Measurements from ENCODE around the gene OR4K17. TPM values are rescaled to one million over a fixed set of nuclear protein-coding genes. Genes with fewer than 3 reads are reported as not detected.
"Not testable (repeated sequence)": the region's sequence is repeated elsewhere in the genome, so short reads cannot be mapped to it uniquely, and the experiment has no call there.

Gene OR4K17, protein sequence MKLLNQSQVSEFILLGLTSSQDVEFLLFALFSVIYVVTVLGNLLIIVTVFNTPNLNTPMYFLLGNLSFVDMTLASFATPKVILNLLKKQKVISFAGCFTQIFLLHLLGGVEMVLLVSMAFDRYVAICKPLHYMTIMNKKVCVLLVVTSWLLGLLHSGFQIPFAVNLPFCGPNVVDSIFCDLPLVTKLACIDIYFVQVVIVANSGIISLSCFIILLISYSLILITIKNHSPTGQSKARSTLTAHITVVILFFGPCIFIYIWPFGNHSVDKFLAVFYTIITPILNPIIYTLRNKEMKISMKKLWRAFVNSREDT
- total RNA-seq (2012; rRNA removed): not detected in 2 replicates

DNA sequence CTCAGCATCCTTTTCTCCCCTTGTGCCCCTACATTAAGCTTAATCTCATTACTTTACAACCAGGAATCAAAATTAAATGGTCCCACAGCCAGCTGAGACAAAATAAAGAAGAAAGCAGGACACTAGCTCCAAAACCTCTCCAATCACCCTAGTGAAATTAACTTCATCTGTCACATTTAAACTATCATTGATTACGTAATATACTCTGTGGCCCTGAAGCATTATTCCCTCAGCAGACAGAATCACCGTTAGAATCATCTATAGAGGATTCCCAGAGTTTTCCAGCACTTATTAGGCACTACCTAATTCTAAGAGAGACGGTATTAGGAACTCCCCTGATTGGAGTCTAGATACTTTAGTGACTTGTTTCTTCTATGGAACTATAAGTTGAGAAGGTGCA is at the start of gene OR4K17:
Gene OR4K17, plus strand, starts transcription at position 302 of the 400 bp plus-strand sequence. CDS start 6,761 bp downstream, outside the sequence.
- Histone ChIP-seq H3K4me3 (ENCODE audit: low read length) (no peak within 1 kb of the TSS), H3K9me3 (replicated peaks; ENCODE audit: low read length) (no peaks in the 10 kb centered on the region), H3K27me3 (ENCODE audit: control insufficient read depth, insufficient read depth, low read length) (no peaks in the 10 kb centered on the region), H3K9ac (ENCODE audit: low read depth, low read length) (no peak within 1 kb of the TSS), H3K4me1 (ENCODE audit: control insufficient read depth, insufficient read depth, low read length) (no peaks in the 10 kb centered on the region), H3K36me3 (ENCODE audit: insufficient read depth, low read length) (no peaks in the 10 kb centered on the region), H3K4me2 (ENCODE audit: low read length) (no peak within 1 kb of the TSS)

DNA sequence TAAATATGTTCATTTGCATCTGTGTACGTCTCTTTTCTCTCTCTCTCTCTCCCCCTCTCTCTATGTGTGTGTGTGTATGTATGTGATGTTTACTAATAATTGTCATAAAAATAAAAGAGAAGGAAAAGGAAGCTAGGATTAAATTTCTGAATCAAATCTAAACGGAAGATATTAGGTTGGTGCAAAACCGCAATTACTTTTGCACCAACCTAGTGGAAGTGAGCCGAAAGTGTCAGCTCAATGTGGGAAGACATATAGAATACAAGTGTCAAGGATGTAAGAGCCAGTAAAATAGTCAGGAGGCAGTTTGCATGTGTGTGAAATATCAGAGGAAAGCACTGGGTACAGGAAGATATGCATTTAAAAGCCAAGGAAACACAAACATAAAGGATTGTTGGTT is 18.5 kb upstream of the OR4K17 start:
- no peak overlapping the region for H3K4me2 ChIP-seq (ENCODE audit: low read length)
- no peaks in the 10 kb centered on the region for H3K36me3 ChIP-seq (ENCODE audit: insufficient read depth, low read length)
- H3K9me3 ChIP-seq (replicated peaks; ENCODE audit: low read length): no peaks in the 10 kb centered on the region
- H3K4me3 ChIP-seq (ENCODE audit: low read length): no peak overlapping the region
- H3K27me3 ChIP-seq (ENCODE audit: control insufficient read depth, insufficient read depth, low read length): no peaks in the 10 kb centered on the region
- H3K4me1 ChIP-seq (ENCODE audit: control insufficient read depth, insufficient read depth, low read length): no peaks in the 10 kb centered on the region
- no peak overlapping the region for H3K9ac ChIP-seq (ENCODE audit: low read depth, low read length)

DNA sequence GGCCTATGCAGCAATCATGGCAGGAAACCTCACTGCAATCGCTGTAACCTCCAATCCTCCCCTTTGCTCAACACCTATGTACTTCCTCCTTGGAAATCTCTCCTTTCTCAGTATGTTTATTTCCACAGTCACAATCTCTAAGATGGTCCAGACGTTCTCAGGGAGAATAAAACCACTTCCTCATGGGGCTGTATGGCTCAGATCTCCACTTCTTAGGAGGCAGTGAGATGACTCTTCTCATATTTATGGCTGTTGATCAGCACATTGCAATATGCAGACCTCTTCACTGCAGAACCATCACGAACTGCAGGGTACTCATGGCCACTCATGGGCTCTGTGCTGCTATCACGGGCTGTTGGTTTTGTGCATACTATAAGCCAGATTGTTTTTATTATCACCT is 17.1 kb upstream of the OR4K17 start:
- H3K9me3 ChIP-seq (replicated peaks; ENCODE audit: low read length): no peaks in the 10 kb centered on the region
- H3K4me2 ChIP-seq (ENCODE audit: low read length): no peak overlapping the region
- no peak overlapping the region for H3K9ac ChIP-seq (ENCODE audit: low read depth, low read length)
- no peak overlapping the region for H3K4me3 ChIP-seq (ENCODE audit: low read length)
- no peaks in the 10 kb centered on the region for H3K27me3 ChIP-seq (ENCODE audit: control insufficient read depth, insufficient read depth, low read length)
- H3K36me3 ChIP-seq (ENCODE audit: insufficient read depth, low read length): no peaks in the 10 kb centered on the region
- no peaks in the 10 kb centered on the region for H3K4me1 ChIP-seq (ENCODE audit: control insufficient read depth, insufficient read depth, low read length)

DNA sequence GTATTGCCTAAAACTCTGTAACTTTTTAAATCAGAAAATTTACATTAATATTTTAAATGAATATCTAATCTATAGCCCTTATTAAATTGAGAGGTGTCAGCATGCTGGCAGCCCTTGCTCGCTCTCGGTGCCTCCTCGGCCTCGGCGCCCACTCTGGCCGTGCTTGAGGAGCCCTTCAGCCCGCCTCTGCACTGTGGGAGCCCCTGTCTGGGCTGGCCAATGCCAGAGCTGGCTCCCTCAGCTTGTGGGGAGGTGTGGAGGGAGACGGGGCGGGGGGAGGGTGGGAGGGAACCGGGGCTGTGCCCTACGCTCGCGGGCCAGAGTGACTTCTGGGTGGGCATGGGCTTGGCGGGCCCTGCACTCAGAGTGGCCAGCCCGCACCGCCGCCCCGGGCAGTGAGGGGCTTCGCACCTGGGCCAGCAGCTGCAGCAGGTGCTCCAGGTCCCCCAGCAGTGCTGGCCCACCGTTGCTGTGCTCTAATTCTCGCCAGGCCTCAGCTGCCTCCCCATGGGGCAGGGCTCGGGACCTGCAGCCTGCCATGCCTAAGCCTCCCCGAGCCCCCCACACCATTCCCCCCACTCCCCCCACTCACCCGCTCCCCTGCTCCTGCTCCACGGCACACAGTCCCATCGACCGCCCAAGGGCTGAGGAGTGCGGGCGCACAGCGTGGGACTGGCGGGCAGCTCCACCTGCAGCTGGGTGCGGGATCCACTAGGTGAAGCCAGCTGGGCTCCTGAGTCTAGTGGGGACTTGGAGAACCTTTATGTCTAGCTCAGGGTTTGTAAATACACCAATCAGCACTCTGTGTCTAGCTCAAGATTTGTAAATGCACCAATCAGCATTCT is 11.4 kb upstream of the OR4K17 start:
- not testable (repeated sequence) for H3K27me3 ChIP-seq (ENCODE audit: control insufficient read depth, insufficient read depth, low read length); H3K4me3 ChIP-seq (ENCODE audit: low read length)

DNA sequence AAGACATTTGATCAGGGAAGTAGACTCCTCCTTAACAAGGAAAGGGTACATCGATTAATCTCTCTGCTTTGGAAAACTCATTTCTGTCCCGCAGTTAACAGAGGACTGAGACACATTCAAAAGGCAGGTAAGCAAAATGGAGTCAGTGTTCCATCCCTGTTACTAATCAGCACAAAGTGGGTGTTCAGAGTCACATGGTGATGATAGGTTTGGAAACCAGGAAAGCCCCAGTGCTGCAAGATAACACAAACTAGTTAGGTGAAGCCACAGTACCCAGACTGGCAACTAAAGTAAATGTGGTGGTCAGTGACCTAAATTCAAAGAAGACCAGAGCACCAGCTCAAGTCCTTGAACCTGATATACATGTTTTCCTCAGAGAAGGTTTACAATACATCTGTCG is 1.8 kb downstream of the OR4K17 start:
- no peaks in the 10 kb centered on the region for H3K4me1 ChIP-seq (ENCODE audit: control insufficient read depth, insufficient read depth, low read length)
- H3K9ac ChIP-seq (ENCODE audit: low read depth, low read length): no peak overlapping the region
- H3K27me3 ChIP-seq (ENCODE audit: control insufficient read depth, insufficient read depth, low read length): no peaks in the 10 kb centered on the region
- no peaks in the 10 kb centered on the region for H3K9me3 ChIP-seq (replicated peaks; ENCODE audit: low read length)
- H3K36me3 ChIP-seq (ENCODE audit: insufficient read depth, low read length): no peaks in the 10 kb centered on the region
- no peak overlapping the region for H3K4me3 ChIP-seq (ENCODE audit: low read length)
- H3K4me2 ChIP-seq (ENCODE audit: low read length): no peak overlapping the region

More for the DNA sequence above, 11.4 kb upstream of the OR4K17 start:
- not testable (repeated sequence) for H3K9ac ChIP-seq (ENCODE audit: low read depth, low read length); H3K4me2 ChIP-seq (ENCODE audit: low read length); H3K36me3 ChIP-seq (ENCODE audit: insufficient read depth, low read length); H3K4me1 ChIP-seq (ENCODE audit: control insufficient read depth, insufficient read depth, low read length); H3K9me3 ChIP-seq (replicated peaks; ENCODE audit: low read length)

DNA sequence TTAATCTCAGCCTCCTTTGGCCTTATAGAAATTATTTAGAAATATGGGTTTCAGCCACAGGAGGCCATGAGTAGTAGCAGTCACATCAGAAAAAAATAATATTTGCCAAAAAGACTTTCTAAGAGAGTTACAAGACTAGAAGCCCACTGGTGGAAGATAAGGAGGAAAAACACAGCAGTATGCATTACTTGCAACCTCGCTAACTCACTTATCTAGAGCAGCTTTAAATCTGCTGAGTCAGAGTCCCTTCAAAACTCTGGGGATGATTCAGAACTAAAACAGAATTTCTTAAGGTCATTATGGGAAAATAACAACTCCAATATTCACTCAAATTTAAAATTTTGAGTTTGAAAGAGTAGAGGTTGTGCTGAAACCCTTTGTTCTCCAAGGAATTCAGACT is 6.2 kb downstream of the OR4K17 start:
- Histone ChIP-seq H3K4me2 (ENCODE audit: low read length) (no peak overlapping the region), H3K9ac (ENCODE audit: low read depth, low read length) (no peak overlapping the region), H3K36me3 (ENCODE audit: insufficient read depth, low read length) (no peaks in the 10 kb centered on the region), H3K4me1 (ENCODE audit: control insufficient read depth, insufficient read depth, low read length) (no peaks in the 10 kb centered on the region), H3K27me3 (ENCODE audit: control insufficient read depth, insufficient read depth, low read length) (no peaks in the 10 kb centered on the region), H3K4me3 (ENCODE audit: low read length) (no peak overlapping the region), H3K9me3 (replicated peaks; ENCODE audit: low read length) (no peaks in the 10 kb centered on the region)

DNA sequence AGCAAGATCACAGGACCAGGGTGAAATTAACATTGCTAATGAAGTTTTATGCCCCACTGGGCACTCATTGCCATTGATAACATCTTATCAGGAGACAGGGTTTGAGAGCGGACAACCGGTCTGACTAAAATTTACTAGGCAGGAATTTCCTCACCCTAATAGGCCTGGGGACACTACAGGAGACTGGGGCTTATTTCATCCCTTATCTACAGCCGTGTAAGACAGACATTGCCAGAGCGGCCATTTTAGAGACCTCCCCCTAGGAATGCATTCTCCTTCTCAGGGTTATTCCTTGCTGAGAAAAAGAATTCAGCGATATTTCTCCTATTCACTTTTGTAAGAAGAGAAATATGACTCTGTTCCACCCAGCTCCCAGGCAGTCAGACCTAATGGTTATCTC is 8.3 kb downstream of the OR4K17 start:
- Histone ChIP-seq H3K36me3 (ENCODE audit: insufficient read depth, low read length) (no peaks in the 10 kb centered on the region), H3K4me3 (ENCODE audit: low read length) (no peak overlapping the region), H3K4me2 (ENCODE audit: low read length) (no peak overlapping the region), H3K9ac (ENCODE audit: low read depth, low read length) (no peak overlapping the region), H3K4me1 (ENCODE audit: control insufficient read depth, insufficient read depth, low read length) (no peaks in the 10 kb centered on the region), H3K9me3 (replicated peaks; ENCODE audit: low read length) (no peaks in the 10 kb centered on the region), H3K27me3 (ENCODE audit: control insufficient read depth, insufficient read depth, low read length) (no peaks in the 10 kb centered on the region)

DNA sequence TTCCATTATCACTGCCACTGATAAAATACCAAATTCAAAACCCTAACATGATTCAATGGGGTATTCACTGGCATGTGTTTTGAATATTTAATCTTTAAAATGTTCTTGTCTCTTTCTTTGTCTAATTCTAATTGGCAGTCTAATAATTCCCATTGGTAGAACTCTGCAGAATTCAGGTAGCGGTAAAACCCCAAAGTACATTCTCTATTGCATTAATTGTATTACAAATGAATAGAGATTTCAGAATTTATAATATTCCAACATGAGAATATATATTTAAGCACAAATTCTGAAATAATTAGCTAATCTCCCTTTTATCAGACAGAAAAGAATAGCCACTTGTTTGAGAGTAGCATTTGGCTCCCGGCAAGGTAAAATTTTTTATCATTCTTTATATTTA is 28.0 kb downstream of the OR4K17 start, which contains the start of gene OR4N5:
Gene OR4N5, plus strand, starts transcription at position 301 of the 400 bp plus-strand sequence. CDS start 4,916 bp downstream, outside the sequence.
- H3K27me3 ChIP-seq (ENCODE audit: control insufficient read depth, insufficient read depth, low read length): no peaks in the 10 kb centered on the region
- no peak within 1 kb of the TSS for H3K9ac ChIP-seq (ENCODE audit: low read depth, low read length)
- H3K4me3 ChIP-seq (ENCODE audit: low read length): no peak within 1 kb of the TSS
- H3K4me1 ChIP-seq (ENCODE audit: control insufficient read depth, insufficient read depth, low read length): no peaks in the 10 kb centered on the region
- no peaks in the 10 kb centered on the region for H3K36me3 ChIP-seq (ENCODE audit: insufficient read depth, low read length)
- no peak within 1 kb of the TSS for H3K4me2 ChIP-seq (ENCODE audit: low read length)
- peaks cover 6% of the 10 kb centered on the region for H3K9me3 ChIP-seq (replicated peaks; ENCODE audit: low read length)

DNA sequence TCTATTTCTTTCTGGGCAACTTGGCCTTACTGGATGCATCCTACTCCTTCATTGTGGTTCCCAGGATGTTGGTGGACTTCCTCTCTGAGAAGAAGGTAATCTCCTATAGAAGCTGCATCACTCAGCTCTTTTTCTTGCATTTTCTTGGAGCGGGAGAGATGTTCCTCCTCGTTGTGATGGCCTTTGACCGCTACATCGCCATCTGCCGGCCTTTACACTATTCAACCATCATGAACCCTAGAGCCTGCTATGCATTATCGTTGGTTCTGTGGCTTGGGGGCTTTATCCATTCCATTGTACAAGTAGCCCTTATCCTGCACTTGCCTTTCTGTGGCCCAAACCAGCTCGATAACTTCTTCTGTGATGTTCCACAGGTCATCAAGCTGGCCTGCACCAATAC is 33.4 kb downstream of the OR4K17 start:
- Histone ChIP-seq H3K27me3 (ENCODE audit: control insufficient read depth, insufficient read depth, low read length) (no peaks in the 10 kb centered on the region), H3K4me3 (ENCODE audit: low read length) (no peak overlapping the region), H3K4me1 (ENCODE audit: control insufficient read depth, insufficient read depth, low read length) (no peaks in the 10 kb centered on the region), H3K4me2 (ENCODE audit: low read length) (no peak overlapping the region), H3K9ac (ENCODE audit: low read depth, low read length) (no peak overlapping the region), H3K9me3 (replicated peaks; ENCODE audit: low read length) (no peaks in the 10 kb centered on the region), H3K36me3 (ENCODE audit: insufficient read depth, low read length) (no peaks in the 10 kb centered on the region)

DNA sequence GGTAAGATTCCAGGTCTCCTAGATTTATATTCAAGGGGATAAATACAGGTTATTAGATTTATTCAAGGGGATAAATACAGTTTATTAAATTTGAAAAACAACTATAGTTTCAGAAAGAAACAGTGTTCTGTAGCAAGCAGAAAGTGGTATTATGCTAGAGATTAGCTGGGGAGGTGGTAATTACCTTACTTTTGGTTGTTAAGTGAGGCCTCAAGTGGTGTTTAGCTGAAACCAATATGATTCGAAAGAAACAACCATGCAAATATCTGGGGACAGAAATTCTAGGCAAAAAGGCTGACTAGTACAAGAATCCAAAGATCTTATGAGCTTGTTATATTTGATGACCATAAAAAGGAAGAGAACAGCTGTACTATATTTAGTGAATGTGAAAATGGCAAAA is 34.3 kb downstream of the OR4K17 start:
- Histone ChIP-seq H3K9me3 (replicated peaks; ENCODE audit: low read length) (no peaks in the 10 kb centered on the region), H3K27me3 (ENCODE audit: control insufficient read depth, insufficient read depth, low read length) (no peaks in the 10 kb centered on the region), H3K4me3 (ENCODE audit: low read length) (no peak overlapping the region), H3K36me3 (ENCODE audit: insufficient read depth, low read length) (no peaks in the 10 kb centered on the region), H3K4me2 (ENCODE audit: low read length) (no peak overlapping the region), H3K4me1 (ENCODE audit: control insufficient read depth, insufficient read depth, low read length) (no peaks in the 10 kb centered on the region), H3K9ac (ENCODE audit: low read depth, low read length) (no peak overlapping the region)

DNA sequence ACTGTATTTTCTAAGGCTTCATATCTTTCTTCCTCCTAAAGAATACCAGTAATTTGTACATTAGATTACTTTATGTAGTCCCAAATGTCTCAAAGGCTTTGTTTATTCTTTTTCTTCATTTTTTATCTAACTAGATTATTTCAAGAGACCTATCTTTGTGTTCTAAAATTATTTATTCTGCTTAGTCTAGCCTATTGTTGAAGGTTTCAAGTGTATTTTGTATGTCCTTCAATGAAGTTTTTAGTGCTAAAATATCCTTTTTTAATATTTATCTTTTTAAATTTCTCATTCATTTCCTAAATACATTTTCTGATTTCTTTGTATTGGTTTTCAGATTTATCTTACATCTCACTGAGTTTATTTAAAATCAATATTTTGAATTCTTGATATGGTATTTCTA is 53.9 kb downstream of the OR4K17 start:
- no peak overlapping the region for H3K4me2 ChIP-seq (ENCODE audit: low read length)
- H3K9ac ChIP-seq (ENCODE audit: low read depth, low read length): no peak overlapping the region
- H3K36me3 ChIP-seq (ENCODE audit: insufficient read depth, low read length): no peaks in the 10 kb centered on the region
- H3K27me3 ChIP-seq (ENCODE audit: control insufficient read depth, insufficient read depth, low read length): no peaks in the 10 kb centered on the region
- H3K9me3 ChIP-seq (replicated peaks; ENCODE audit: low read length): no peaks in the 10 kb centered on the region
- H3K4me1 ChIP-seq (ENCODE audit: control insufficient read depth, insufficient read depth, low read length): no peaks in the 10 kb centered on the region
- no peak overlapping the region for H3K4me3 ChIP-seq (ENCODE audit: low read length)

Measured in skeletal muscle satellite cell (primary cell).